GM19328 (cell line): Measurements from ENCODE around the gene MRPL44.

ENCODE experiments used
- ATAC-seq: cut with Tn5 transposase; IDR thresholded peaks from one replicate; pipeline ENCODE4 v1.9.1; 2021; ENCODE audit warnings: mild to moderate bottlenecking, moderate library complexity; ENCODE audit not compliant: unreplicated experiment

MRPL44 gene

GRCh38 chr2:223969856-223970255 lies 12.6 kb downstream of the MRPL44 start:
- no peak for ATAC-seq

- no peak for ATAC-seq
Observed at GRCh38 chr2:223970343-223971128, 13.3 kb downstream of the MRPL44 start.

- ATAC-seq, result no peak
Observed at GRCh38 chr2:223971731-223972130, 14.5 kb downstream of the MRPL44 start.

GRCh38 chr2:223972656-223973102 lies 15.4 kb downstream of the MRPL44 start:
- no peak for ATAC-seq

- ATAC-seq, result no peak
Observed at GRCh38 chr2:223973606-223974005, 16.3 kb downstream of the MRPL44 start.

GRCh38 chr2:223976635-223977226 lies 19.5 kb downstream of the MRPL44 start:
- ATAC-seq, result no peak

GRCh38 chr2:223978451-223978850 lies 21.2 kb downstream of the MRPL44 start:
- ATAC-seq, result no peak

GRCh38 chr2:223979730-223980396 lies 22.6 kb downstream of the MRPL44 start:
- ATAC-seq, result no peak

- ATAC-seq, result no peak
Observed at GRCh38 chr2:223980397-223980735, 23.1 kb downstream of the MRPL44 start.

- no peak for ATAC-seq
Observed at GRCh38 chr2:223980803-223981202, 23.5 kb downstream of the MRPL44 start.

- ATAC-seq, result no peak
Observed at GRCh38 chr2:223981241-223981640, 24.0 kb downstream of the MRPL44 start.

- ATAC-seq, result no peak
Observed at GRCh38 chr2:223989206-223989855, 32.1 kb downstream of the MRPL44 start.

- no peak for ATAC-seq
Observed at GRCh38 chr2:223989856-223990232, 32.6 kb downstream of the MRPL44 start.

- no peak for ATAC-seq
Observed at GRCh38 chr2:223991611-223992010, 34.3 kb downstream of the MRPL44 start.

GRCh38 chr2:223993634-223994232 lies 36.5 kb downstream of the MRPL44 start:
- peak; percentile 63 for ATAC-seq

GRCh38 chr2:223994562-223995162 lies 37.4 kb downstream of the MRPL44 start:
- no peak for ATAC-seq

- no peak for ATAC-seq
Observed at GRCh38 chr2:223995569-223995968, 38.3 kb downstream of the MRPL44 start.

GRCh38 chr2:223996391-223996790 lies 39.1 kb downstream of the MRPL44 start:
- ATAC-seq, result no peak

- no peak for ATAC-seq
Observed at GRCh38 chr2:223997938-223998337, 40.7 kb downstream of the MRPL44 start.

GRCh38 chr2:223998948-223999347 lies 41.7 kb downstream of the MRPL44 start:
- ATAC-seq, result no peak

- ATAC-seq, result no peak
Observed at GRCh38 chr2:223999862-224000261, 42.6 kb downstream of the MRPL44 start.
